Effector memory CD8-positive, alpha-beta T cell (primary cell): ENCODE data around the gene IGFBP1.

ENCODE experiments used
- ATAC-seq: fragments of 150-1000 bp; cut with Tn5 transposase; replicated peaks from 2 replicates; pipeline ENCODE4 v1.10.0; 2021; ENCODE audit warnings: mild to moderate bottlenecking, moderate library complexity
- DNase-seq, 3 experiments: peaks; one replicate each; pipeline ENCODE4 v3.0.0; 2021
- H3K27ac Mint-ChIP-seq, 2 donors: one replicate each; pipeline ENCODE4 v1.8.0; 2022; ENCODE audit warnings: mild to moderate bottlenecking in 2 of 2, mixed read lengths in 2 of 2, moderate library complexity in 2 of 2
- H3K27me3 Mint-ChIP-seq, 2 donors: one replicate each; pipeline ENCODE4 v1.8.0; 2022; ENCODE audit warnings: mixed read lengths in 2 of 2
- H3K36me3 Mint-ChIP-seq: one replicate; pipeline ENCODE4 v1.8.0; 2022; ENCODE audit warnings: mild to moderate bottlenecking, moderate library complexity, mixed read lengths; ENCODE audit not compliant: insufficient read depth
- H3K4me1 Mint-ChIP-seq, 2 donors: one replicate each; pipeline ENCODE4 v1.8.0; 2022; ENCODE audit warnings: low read depth in 2 of 2, mixed read lengths in 2 of 2
- H3K4me3 Mint-ChIP-seq, 2 donors: one replicate each; pipeline ENCODE4 v1.8.0; 2022; ENCODE audit warnings: mild to moderate bottlenecking in 2 of 2, mixed read lengths in 2 of 2, moderate library complexity in 2 of 2
- H3K9me3 Mint-ChIP-seq, 2 donors: one replicate each; pipeline ENCODE4 v1.8.0; 2022; ENCODE audit warnings: mixed read lengths in 2 of 2

Gene IGFBP1

DNA sequence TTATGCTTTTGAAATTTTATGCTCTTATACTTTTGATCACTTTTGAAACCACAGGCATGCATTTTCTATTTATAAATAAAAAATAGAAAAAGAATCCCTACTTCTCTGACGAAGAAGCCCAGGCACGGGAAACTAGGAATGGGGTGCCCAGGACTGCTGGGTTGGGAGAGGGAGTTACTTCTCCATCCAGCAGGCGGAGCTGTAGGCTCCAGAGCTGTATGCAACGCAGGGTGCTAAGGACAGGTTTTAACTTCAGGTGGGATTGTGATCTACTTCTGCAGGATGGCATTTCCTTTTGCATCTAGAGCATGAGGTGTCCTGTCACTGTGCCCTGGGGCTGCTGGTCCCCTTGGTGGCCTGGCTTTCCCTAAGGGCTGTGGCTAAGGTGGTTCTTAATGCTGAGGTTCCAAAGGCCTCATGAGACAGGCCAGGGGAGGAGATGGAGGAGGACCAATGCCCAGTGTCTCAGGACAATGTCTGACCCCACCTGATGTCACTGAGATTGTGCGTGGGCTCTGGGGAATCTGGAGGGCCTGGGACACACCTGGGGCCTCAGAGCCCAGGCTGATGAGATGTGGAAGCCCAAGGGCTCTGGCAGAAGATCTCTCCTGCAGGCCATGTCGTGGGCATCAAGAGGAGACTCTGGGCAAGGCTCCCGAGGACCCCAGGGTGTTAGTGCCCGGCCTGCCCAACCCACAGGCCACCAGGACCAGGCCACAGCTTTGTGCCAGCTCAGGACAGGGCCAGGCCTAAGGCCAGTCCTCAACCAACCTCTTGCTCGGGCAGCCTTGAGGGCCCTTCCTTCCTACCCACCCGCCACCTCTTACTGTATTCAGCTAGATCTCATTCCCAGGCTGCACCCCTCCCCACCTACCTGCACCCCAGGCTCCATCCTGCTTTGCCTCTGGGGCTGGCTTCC, 15.9 kb upstream of the IGFBP1 start:
- Mint-ChIP-seq H3K27ac (no peak overlapping the region), H3K9me3 (no peaks in the 10 kb centered on the region), H3K4me3 (no peak overlapping the region), H3K4me1 (no peaks in the 10 kb centered on the region), H3K36me3 (no peaks in the 10 kb centered on the region), H3K27me3 (peaks cover 12 to 36% of the 10 kb centered on the region in 2 donors)
- ATAC-seq, result no peak
- no peak for DNase-seq

GRCh38 chr7:45873035-45873354, 15.3 kb upstream of the IGFBP1 start, which contains the start of gene CCDC201:
CCDC201 (minus strand) TSS chr7:45873082; CDS start chr7:45873007, 75 bp downstream.
- no peaks in the 10 kb centered on the region for H3K36me3 Mint-ChIP-seq
- H3K27ac Mint-ChIP-seq, result no peak within 1 kb of the TSS
- H3K27me3 Mint-ChIP-seq, result peaks cover 12 to 30% of the 10 kb centered on the region in 2 donors
- DNase-seq, result no peak
- no peak within 1 kb of the TSS for H3K4me3 Mint-ChIP-seq
- no peak for ATAC-seq
- no peaks in the 10 kb centered on the region for H3K4me1 Mint-ChIP-seq
- H3K9me3 Mint-ChIP-seq, result no peaks in the 10 kb centered on the region

DNA sequence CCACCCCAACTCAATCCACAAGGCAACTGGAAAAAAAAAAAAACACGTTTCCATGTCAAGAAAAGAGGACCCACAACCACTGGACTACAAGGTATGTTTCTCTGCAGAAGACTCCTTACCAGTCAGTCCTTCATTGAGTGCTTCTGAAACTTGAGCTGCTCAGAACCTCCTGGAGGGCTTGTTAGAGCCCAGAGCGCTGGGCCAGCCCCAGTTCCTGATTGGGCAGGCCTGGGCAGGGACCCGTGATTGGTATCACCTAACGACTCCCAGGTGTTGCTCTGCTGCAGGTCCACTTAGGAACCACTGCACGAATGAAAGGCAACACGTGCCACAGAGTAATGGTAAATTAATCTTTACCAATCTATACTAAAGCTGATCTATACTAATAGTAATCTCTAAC, 14.9 kb upstream of the IGFBP1 start:
- DNase-seq (no peak), ATAC-seq (no peak)
- H3K27me3 Mint-ChIP-seq, result peaks cover 12 to 26% of the 10 kb centered on the region in 2 donors
- H3K4me1 Mint-ChIP-seq, result no peaks in the 10 kb centered on the region
- H3K4me3 Mint-ChIP-seq, result no peak overlapping the region
- H3K27ac Mint-ChIP-seq, result no peak overlapping the region
- no peaks in the 10 kb centered on the region for H3K9me3 Mint-ChIP-seq
- H3K36me3 Mint-ChIP-seq, result no peaks in the 10 kb centered on the region

GRCh38 chr7:45874408-45875131, 13.7 kb upstream of the IGFBP1 start:
- no peak overlapping the region for H3K27ac Mint-ChIP-seq
- H3K9me3 Mint-ChIP-seq, result peaks cover 5 to 6% of the 10 kb centered on the region in 2 donors
- no peaks in the 10 kb centered on the region for H3K36me3 Mint-ChIP-seq
- DNase-seq, result no peak
- no peak overlapping the region for H3K4me3 Mint-ChIP-seq
- ATAC-seq, result no peak
- H3K4me1 Mint-ChIP-seq, result no peaks in the 10 kb centered on the region
- H3K27me3 Mint-ChIP-seq, result peaks cover 6 to 17% of the 10 kb centered on the region in 2 donors

DNA sequence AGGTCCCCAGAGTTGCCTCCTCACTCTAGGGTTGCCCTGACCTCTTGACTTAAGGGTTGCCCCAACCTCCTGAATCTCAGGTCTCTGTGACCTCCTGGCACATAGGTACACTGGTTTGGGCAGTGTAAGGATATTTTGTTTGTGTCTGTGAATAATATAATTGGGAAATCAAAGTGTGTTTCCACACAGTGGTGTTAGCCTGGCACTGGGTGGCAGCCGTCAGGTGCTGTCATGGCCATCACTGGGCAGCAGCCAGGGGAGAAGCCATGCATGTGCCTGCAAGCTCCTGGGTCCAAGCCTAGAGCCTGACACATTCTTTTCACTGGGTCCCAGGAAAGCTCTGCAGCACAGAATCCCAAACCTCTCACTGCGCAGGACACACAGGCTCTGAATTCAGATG, 11.8 kb upstream of the IGFBP1 start:
- Mint-ChIP-seq H3K4me1 (no peaks in the 10 kb centered on the region), H3K9me3 (peaks cover 5 to 6% of the 10 kb centered on the region in 2 donors), H3K27ac (no peak overlapping the region), H3K27me3 (peaks cover 11 to 23% of the 10 kb centered on the region in 2 donors), H3K4me3 (no peak overlapping the region), H3K36me3 (no peaks in the 10 kb centered on the region)
- no peak for ATAC-seq
- DNase-seq, result no peak

- peaks cover 14 to 25% of the 10 kb centered on the region in 2 donors for H3K27me3 Mint-ChIP-seq
- no peak for ATAC-seq
- H3K27ac Mint-ChIP-seq, result no peak overlapping the region
- no peaks in the 10 kb centered on the region for H3K4me1 Mint-ChIP-seq
- H3K4me3 Mint-ChIP-seq, result no peak overlapping the region
- peaks cover 5 to 6% of the 10 kb centered on the region in 2 donors for H3K9me3 Mint-ChIP-seq
- no peaks in the 10 kb centered on the region for H3K36me3 Mint-ChIP-seq
- no peak for DNase-seq
Observed at GRCh38 chr7:45878457-45879144, 9.7 kb upstream of the IGFBP1 start.

GRCh38 chr7:45880433-45880860, 7.8 kb upstream of the IGFBP1 start:
- Mint-ChIP-seq H3K36me3 (peaks cover 2% of the 10 kb centered on the region), H3K9me3 (peaks cover 5 to 6% of the 10 kb centered on the region in 2 donors), H3K4me1 (no peaks in the 10 kb centered on the region), H3K27ac (no peak overlapping the region), H3K27me3 (peaks cover 32 to 39% of the 10 kb centered on the region in 2 donors), H3K4me3 (no peak overlapping the region)
- DNase-seq (no peak), ATAC-seq (no peak)

GRCh38 chr7:45881280-45881758, 7.0 kb upstream of the IGFBP1 start:
- Mint-ChIP-seq H3K27ac (no peak overlapping the region), H3K4me1 (no peaks in the 10 kb centered on the region), H3K36me3 (peaks cover 2% of the 10 kb centered on the region), H3K9me3 (peaks cover 5 to 6% of the 10 kb centered on the region in 2 donors), H3K27me3 (peaks cover 32 to 40% of the 10 kb centered on the region in 2 donors), H3K4me3 (no peak overlapping the region)
- ATAC-seq (no peak), DNase-seq (no peak)

GRCh38 chr7:45881759-45882464, 6.4 kb upstream of the IGFBP1 start:
- DNase-seq (no peak), ATAC-seq (no peak)
- H3K4me1 Mint-ChIP-seq, result no peaks in the 10 kb centered on the region
- no peak overlapping the region for H3K4me3 Mint-ChIP-seq
- peaks cover 2% of the 10 kb centered on the region for H3K36me3 Mint-ChIP-seq
- H3K27me3 Mint-ChIP-seq, result peaks cover 34 to 46% of the 10 kb centered on the region in 2 donors
- H3K27ac Mint-ChIP-seq, result no peak overlapping the region
- peaks cover 5 to 6% of the 10 kb centered on the region in 2 donors for H3K9me3 Mint-ChIP-seq

DNA sequence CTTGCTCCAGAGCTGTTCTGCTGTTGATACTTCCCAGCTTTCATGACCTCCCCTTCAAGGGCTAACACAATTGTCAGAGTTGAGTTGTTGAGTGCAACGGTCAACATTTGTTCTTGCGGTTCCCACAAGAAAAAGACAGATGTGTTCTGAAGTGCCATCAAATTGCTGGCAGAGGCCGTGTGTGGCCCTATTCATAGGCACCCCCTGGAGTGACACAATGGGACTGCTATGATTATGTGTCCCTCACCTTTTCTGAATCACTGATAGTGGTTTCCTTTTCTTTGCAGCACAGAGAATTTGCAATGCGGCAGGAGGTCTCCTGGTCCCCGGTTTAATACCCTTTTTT, 5.8 kb upstream of the IGFBP1 start:
- no peak overlapping the region for H3K4me3 Mint-ChIP-seq
- H3K9me3 Mint-ChIP-seq, result peaks cover 5 to 6% of the 10 kb centered on the region in 2 donors
- DNase-seq (no peak), ATAC-seq (no peak)
- H3K27me3 Mint-ChIP-seq, result peaks cover 39 to 51% of the 10 kb centered on the region in 2 donors
- H3K27ac Mint-ChIP-seq, result no peak overlapping the region
- H3K4me1 Mint-ChIP-seq, result no peaks in the 10 kb centered on the region
- peaks cover 2% of the 10 kb centered on the region for H3K36me3 Mint-ChIP-seq

DNA sequence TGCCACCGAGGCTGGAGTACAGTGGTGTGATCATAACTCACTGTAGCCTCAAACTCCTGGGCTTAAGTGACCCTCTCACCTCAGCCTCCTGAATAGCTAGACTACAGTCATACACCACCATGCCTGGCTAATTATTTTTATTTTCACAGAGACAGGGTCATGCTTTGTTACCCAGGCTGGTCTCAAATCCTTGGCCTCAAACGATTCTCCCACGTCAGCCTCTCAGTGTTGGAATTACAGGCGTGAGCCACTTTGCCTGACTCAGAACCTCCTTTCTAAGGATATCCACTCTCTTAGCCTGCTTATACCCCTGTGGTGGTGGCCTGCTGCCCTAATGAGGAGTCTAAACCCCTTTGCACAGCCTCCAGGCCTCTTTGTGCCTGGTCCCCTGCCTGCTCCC, 4.2 kb upstream of the IGFBP1 start:
- Mint-ChIP-seq H3K27me3 (peaks cover 49 to 68% of the 10 kb centered on the region in 2 donors), H3K36me3 (peaks cover 2% of the 10 kb centered on the region), H3K9me3 (peaks cover 3 to 4% of the 10 kb centered on the region in 2 donors), H3K4me1 (no peaks in the 10 kb centered on the region), H3K27ac (no peak overlapping the region), H3K4me3 (no peak overlapping the region)
- DNase-seq, result no peak
- no peak for ATAC-seq

DNA sequence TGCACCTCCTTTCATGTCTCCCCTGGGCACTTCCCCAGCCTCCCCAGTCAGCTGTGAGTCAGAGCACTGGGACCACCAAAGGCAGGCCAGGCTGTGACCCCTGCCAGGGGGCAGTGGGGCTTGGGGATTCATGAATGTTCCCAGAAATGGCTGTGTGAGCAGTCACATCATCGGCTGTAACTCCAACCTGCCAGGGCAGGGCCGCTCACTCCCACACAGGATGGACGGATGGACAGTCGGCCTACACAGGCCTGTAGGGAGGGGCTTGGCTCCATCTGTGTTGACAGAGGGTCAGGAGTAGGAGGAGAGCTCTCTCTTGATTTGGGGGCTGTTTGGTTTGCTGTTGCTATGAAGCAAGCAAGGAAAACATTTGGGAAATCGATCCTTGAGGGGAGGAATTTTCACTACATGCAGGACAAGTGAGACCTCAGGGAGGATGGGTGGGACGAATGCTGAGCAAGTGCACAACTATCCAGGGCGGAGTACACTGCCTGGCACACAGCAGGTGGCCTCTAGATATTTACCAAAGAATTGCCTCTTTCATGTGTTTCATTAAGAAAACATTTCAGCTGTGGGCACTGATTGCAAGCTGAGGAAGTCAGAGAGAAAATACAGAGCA, 2.9 kb upstream of the IGFBP1 start:
- no peak overlapping the region for H3K4me3 Mint-ChIP-seq
- no peak overlapping the region for H3K27ac Mint-ChIP-seq
- no peaks in the 10 kb centered on the region for H3K9me3 Mint-ChIP-seq
- no peak for DNase-seq
- peaks cover 57 to 80% of the 10 kb centered on the region in 2 donors for H3K27me3 Mint-ChIP-seq
- ATAC-seq, result no peak
- H3K36me3 Mint-ChIP-seq, result peaks cover 5% of the 10 kb centered on the region
- no peaks in the 10 kb centered on the region for H3K4me1 Mint-ChIP-seq
